GM23248 (cell line): Measurements from ENCODE around the gene RAB36. TPM values are rescaled to one million over a fixed set of nuclear protein-coding genes. Genes with fewer than 3 reads are reported as not detected.

ENCODE experiments used
- DNase-seq: peaks from one replicate; pipeline ENCODE4 v3.0.0-alpha.2; 2015
- H2AFZ ChIP-seq: fragments of 200-600 bp; sonication (generic); 2 replicates; pipeline ENCODE4 v1.6.1; 2016; ENCODE audit warnings: antibody characterized with exemption
- H3F3A ChIP-seq: fragments of 200-600 bp; sonication (generic); 2 replicates; pipeline ENCODE4 v1.6.1; 2016; ENCODE audit warnings: mild to moderate bottlenecking, antibody characterized with exemption, mixed run types; ENCODE audit not compliant: insufficient read depth
- H3K27ac ChIP-seq: fragments of 200-600 bp; sonication (generic); 2 replicates; pipeline ENCODE4 v1.5.1; 2016; ENCODE audit warnings: mild to moderate bottlenecking
- H3K27me3 ChIP-seq: fragments of 200-600 bp; sonication (generic); replicated peaks from 2 replicates; pipeline ENCODE4 v1.6.1; 2016; ENCODE audit warnings: mild to moderate bottlenecking; ENCODE audit not compliant: insufficient read depth
- H3K36me3 ChIP-seq: fragments of 200-600 bp; sonication (generic); 2 replicates; pipeline ENCODE4 v1.6.1; 2016; ENCODE audit warnings: low read depth, mild to moderate bottlenecking
- H3K4me1 ChIP-seq: fragments of 200-600 bp; sonication (generic); 2 replicates; pipeline ENCODE4 v1.6.1; 2016; ENCODE audit warnings: mild to moderate bottlenecking; ENCODE audit not compliant: insufficient read depth
- H3K4me2 ChIP-seq: fragments of 200-600 bp; sonication (generic); one replicate; pipeline ENCODE4 v1.6.1; 2016; ENCODE audit warnings: mild to moderate bottlenecking; ENCODE audit not compliant: unreplicated experiment
- H3K4me3 ChIP-seq: fragments of 200-600 bp; sonication (generic); 2 replicates; pipeline ENCODE4 v1.5.1; 2016; ENCODE audit warnings: mild to moderate bottlenecking
- H3K79me2 ChIP-seq: fragments of 200-600 bp; sonication (generic); 2 replicates; pipeline ENCODE4 v1.6.1; 2016; ENCODE audit warnings: mild to moderate bottlenecking; ENCODE audit not compliant: insufficient read depth
- H3K9ac ChIP-seq: fragments of 200-600 bp; sonication (generic); 2 replicates; pipeline ENCODE4 v1.6.1; 2016; ENCODE audit warnings: mild to moderate bottlenecking
- H3K9me2 ChIP-seq: fragments of 200-600 bp; sonication (generic); 2 replicates; pipeline ENCODE4 v1.6.1; 2016; ENCODE audit warnings: mixed run types, mild to moderate bottlenecking, moderate library complexity; ENCODE audit not compliant: insufficient read depth
- H3K9me3 ChIP-seq: fragments of 200-600 bp; sonication (generic); one replicate; pipeline ENCODE4 v1.6.1; 2017; ENCODE audit warnings: low read depth
- H4K20me1 ChIP-seq: fragments of 200-600 bp; sonication (generic); 2 replicates; pipeline ENCODE4 v1.6.0; 2016; ENCODE audit not compliant: insufficient read depth
- EZH2 ChIP-seq: fragments of 200-600 bp; sonication (generic); IDR thresholded peaks from 2 replicates; pipeline ENCODE4 v1.6.1; 2018; ENCODE audit warnings: antibody characterized with exemption, mild to moderate bottlenecking; ENCODE audit not compliant: insufficient read depth, poor library complexity, severe bottlenecking
- EZH2phosphoT487 ChIP-seq: fragments of 200-600 bp; sonication (generic); IDR thresholded peaks from 2 replicates; pipeline ENCODE4 v1.6.1; 2018; ENCODE audit warnings: antibody characterized with exemption, moderate library complexity, mild to moderate bottlenecking, low read depth; ENCODE audit not compliant: insufficient read depth
- WGBS, 2 experiments: methylation state at CpG; one replicate each; pipeline ENCODE4 v1.1.6; 2015 to 2017; ENCODE audit warnings: low lambda C conversion rate in 2 of 2, low coverage in 1 of 2; ENCODE audit errors: missing lambda C conversion rate in 2 of 2; 5-methylcytosine and 5-hydroxymethylcytosine counted together
- in situ Hi-C: fragments of 300-500 bp; cut with MboI; formaldehyde crosslinking; loops from 2 replicates; pipeline ENCODE4 v1.15.0; 2020
- polyA plus RNA-seq: library from polyadenylated mRNA; unstranded; fragments of >200 nt; fragmentation: Nextera tagmentation; extraction: Ambion mirVana; gene quantifications from 2 replicates; pipeline ENCODE4 v1.2.1, GENCODE V29; 2016
- small RNA-seq: library from RNA; depleted of rRNA; stranded (forward); fragments of <200 nt; gene quantifications from one replicate; pipeline ENCODE3, GENCODE V24; 2014; ENCODE audit warnings: low read depth, low replicate concordance
- total RNA-seq: library from RNA; depleted of rRNA; stranded (reverse); fragments of >200 nt; shearing (Covaris generic); gene quantifications from 2 replicates; pipeline ENCODE4 v1.2.3, GENCODE V29; 2014; rRNA removed

RAB36 gene
- total and polyA plus RNA-seq, 2 experiments from 2014 or later = 3.5 to 6.8 TPM

GRCh38 chr22:23213022-23213555, 67.8 kb downstream of the RAB36 start:
- no peak for DNase-seq
- no peak overlapping the region for H3K27ac ChIP-seq
- no peak overlapping the region for H2AFZ ChIP-seq
- no peak overlapping the region for H3K4me3 ChIP-seq
- peaks cover 100% of the 10 kb centered on the region for H3K79me2 ChIP-seq
- H3K4me2 ChIP-seq = no peak overlapping the region
- peaks cover 20% of the 10 kb centered on the region for H3K4me1 ChIP-seq
- H3K9me3 ChIP-seq = no peaks in the 10 kb centered on the region
- in situ Hi-C loops = no loop called here
- H3K9ac ChIP-seq = no peak overlapping the region
- peaks cover 10% of the 10 kb centered on the region for H3F3A ChIP-seq
- no peaks in the 10 kb centered on the region for H3K36me3 ChIP-seq
- H3K27me3 ChIP-seq = no peaks in the 10 kb centered on the region
- WGBS, 2 experiments = 97 to 99% methylated on average over 13 of the region's 13 CpGs
- TF ChIP-seq EZH2phosphoT487 = no peak
- no peak for TF ChIP-seq EZH2
- H4K20me1 ChIP-seq = no peaks in the 10 kb centered on the region; the same call in none of the 2 replicates
- H3K9me2 ChIP-seq = no peaks in the 10 kb centered on the region

DNA sequence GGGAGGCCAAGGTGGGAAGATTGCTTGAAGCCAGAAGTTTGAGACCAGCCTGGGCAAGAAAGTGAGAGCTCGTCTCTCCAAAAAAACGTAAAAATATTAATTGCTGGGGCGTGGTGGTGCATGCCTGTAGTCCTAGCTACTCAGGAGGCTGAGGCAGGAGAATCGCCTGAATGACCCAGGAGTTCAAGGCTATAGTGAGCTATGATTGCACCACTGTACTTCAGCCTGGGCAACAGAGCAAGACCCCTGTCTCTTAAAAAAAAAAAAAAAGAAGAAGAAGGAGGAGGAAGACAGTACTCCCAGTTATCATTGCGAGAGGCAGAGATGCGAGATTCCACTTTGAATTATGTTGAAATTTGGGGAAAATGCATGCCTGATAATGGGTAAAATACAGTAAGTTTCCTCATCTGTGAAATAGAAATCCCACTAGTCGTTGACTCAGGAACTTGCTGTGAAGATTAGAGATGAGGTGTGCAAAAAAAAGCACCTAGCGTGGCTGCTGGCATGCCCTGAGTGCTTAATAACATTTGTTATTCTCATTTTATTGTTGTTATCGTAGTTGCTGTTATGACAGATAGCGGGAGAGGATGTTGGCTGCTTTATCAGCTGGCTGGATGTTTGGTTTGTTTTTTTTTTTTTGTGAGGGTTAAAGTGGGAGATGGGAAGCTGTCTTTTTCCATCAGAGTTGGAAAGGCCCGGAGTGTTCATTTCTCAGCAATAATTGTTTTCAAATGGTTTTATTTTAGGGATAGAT, 68.5 kb downstream of the RAB36 start:
- no peak for TF ChIP-seq EZH2phosphoT487
- TF ChIP-seq EZH2 = no peak
- H3K79me2 ChIP-seq = peaks cover 100% of the 10 kb centered on the region
- H2AFZ ChIP-seq = no peak overlapping the region
- H4K20me1 ChIP-seq = no peaks in the 10 kb centered on the region; the same call in none of the 2 replicates
- no peaks in the 10 kb centered on the region for H3K36me3 ChIP-seq
- WGBS, 2 experiments = 82 to 83% methylated on average over 11 of the region's 11 CpGs
- no peak overlapping the region for H3K9ac ChIP-seq
- H3K9me3 ChIP-seq = no peaks in the 10 kb centered on the region
- peaks cover 20% of the 10 kb centered on the region for H3K4me1 ChIP-seq
- DNase-seq = no peak
- in situ Hi-C loops = no loop called here
- H3K9me2 ChIP-seq = no peaks in the 10 kb centered on the region
- H3K27me3 ChIP-seq = no peaks in the 10 kb centered on the region
- H3K27ac ChIP-seq = no peak overlapping the region
- H3K4me3 ChIP-seq = no peak overlapping the region
- peaks cover 10% of the 10 kb centered on the region for H3F3A ChIP-seq
- no peak overlapping the region for H3K4me2 ChIP-seq

Small RNA genes within 50 kb of the gene (small RNA-seq; reads per million reads assigned to genes)
- gene BCRP8 = not detected
- not detected for gene RF00017
- not detected for gene RF00066

Other genes starting within 250 kb of the RAB36 start
- 0.25 and 0.65 TPM in 2 replicates for gene GNAZ, start 75.0 kb upstream of the RAB36 start, total RNA-seq
- 0.24 and 0.25 TPM in 2 replicates for gene GNAZ, start 75.0 kb upstream of the RAB36 start, polyA plus RNA-seq
- gene RSPH14, start 3.5 kb upstream of the RAB36 start, total RNA-seq = not detected in 2 replicates
- not detected in 2 replicates for gene RSPH14, start 3.5 kb upstream of the RAB36 start, polyA plus RNA-seq
- 30.0 and 30.6 TPM in 2 replicates for gene BCR, start 35.0 kb downstream of the RAB36 start, total RNA-seq
- gene BCR, start 35.0 kb downstream of the RAB36 start, polyA plus RNA-seq = 3.3 and 4.7 TPM in 2 replicates